Activated T-helper 1 cell treated with anti-CD3 and anti-CD28 coated beads, Interleukin-2, amount 50 U/mL, for 16 hours (primary cell): ENCODE data around the gene ANKRD30A.
"Not testable (repeated sequence)": the region's sequence is repeated elsewhere in the genome, so short reads cannot be mapped to it uniquely, and the experiment has no call there.

Source experiments
- DNase-seq, 2 donors: peaks; one replicate each; pipeline ENCODE4 v3.0.0-alpha.2; 2020; ENCODE audit warnings: low read depth in 1 of 2, low spot score in 1 of 2

The ANKRD30A gene

DNA sequence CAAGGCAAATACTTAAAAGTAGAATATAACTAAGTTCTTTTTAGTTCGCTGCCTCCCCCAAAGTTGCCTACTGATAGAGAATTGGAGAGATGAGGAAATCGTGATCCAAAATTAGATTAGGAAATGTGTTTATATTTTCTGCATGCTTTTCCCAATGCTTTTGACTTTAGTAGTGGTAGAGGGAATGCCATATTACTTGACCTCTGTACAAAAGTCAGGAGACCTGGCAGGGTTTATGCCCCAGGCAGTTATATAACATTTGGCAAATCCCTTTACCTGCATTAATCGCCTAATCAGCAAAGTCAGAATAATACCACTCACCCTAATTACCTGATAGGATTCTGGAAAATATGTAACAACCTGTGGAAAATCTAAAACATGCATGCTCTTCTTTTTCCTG is 142.9 kb downstream of the ANKRD30A start:
- DNase-seq: no peak

DNA sequence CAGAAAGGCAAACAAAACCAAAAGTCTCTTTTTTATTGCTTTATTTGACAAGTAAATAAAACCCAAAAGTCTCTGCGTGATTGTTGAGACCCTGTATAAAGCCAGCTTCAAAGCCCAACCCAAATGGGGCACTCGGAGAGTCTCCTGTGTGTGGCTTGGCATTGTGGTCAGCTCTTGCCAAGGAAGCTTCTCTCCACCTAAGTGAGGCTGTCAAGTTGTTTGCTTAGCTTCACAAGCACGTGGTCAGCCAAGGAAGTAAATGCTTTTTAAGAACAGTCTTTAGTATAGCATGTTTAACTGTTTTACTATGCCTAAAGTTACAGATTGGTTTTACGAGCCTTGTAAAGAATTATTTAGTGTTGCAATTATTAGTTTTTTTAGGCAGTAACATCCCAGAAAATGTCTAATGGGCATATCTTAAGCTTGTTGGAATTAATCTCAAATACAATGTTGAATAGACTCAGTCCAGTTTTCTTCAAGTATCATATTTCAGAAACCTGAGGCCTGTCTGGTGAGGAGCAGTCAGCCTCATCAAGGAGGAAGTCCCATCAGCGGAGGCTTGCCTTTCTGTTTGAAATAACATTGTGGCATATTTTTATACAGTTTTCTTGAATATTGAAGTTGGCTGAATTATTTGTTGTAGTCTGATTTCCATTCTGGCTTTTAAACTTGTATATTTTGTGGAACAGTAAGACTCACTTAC is 144.3 kb downstream of the ANKRD30A start:
- DNase-seq: no peak

DNA sequence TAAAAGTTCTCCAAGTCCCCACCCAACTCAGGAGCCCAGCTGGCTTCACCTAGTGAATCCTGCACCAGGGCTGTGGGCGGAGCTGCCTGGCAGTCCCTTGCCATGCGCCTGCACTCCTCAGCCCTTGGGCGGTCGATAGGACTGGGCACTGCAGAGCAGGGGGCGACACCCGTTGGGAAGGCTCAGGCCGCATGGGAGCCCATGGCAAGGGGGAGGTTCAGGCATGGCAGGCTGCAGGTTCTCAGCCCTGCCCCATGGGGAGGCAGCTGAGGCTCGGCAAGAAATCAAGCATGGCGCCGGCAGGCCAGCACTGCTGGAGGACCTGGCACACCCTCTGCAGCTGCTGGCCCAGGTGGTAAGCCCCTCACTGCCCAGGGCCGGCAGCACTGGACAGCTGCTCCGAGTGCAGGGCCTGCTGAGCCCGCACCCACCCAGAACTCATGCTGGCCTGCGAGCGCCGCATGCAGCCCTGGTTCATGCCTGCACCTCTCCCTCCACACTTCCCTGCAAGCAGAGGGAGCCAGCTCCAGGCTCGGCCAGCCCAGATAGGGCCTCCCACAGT is 149.9 kb downstream of the ANKRD30A start:
- DNase-seq: no peak

DNA sequence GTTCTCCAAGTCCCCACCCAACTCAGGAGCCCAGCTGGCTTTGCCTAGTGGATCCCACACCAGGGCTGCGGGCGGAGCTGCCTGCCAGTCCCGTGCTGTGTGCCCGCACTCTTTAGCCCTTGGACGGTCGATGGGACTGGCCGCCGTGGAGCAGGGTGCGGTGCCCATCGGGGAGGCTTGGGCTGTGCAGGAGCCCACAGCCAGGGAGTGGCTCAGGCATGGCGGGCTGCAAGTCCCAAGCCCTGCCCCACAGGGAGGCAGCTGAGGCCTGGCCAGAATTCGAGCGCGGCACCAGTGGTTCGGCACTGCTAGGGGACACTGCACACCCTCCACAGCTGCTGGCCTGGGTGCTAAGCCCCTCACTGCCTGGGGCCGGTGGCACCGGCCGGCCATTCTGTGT is 159.7 kb downstream of the ANKRD30A start:
- no peak for DNase-seq

DNA sequence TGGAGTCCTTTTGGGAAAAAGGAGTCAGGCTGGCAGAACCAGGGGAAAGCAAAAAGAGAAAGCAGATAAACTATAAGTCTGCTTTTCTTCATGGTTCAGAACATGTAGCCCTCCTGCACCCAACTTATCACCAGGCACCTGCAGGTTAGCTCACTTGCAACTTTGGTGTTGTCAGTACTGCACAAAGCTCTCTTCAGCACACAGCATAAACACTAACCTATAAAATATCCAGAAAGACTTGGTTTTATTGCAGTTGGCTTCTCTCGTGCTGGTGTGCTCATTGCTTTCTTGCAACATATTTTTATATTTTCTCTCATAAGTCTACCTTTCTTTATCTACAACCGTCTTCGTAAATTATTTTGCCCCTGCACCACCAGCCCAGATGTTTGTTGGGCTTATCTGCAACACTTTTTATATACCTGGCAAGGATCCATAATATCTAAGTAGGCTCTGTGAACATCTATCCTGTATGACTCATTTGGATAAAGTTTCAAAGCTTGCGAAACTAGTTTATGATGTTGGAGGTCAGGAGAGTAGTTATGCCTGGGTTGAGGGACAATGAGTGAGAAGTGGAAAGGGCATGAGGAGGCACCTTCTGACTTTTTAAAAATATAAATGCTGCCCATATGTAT is 164.6 kb downstream of the ANKRD30A start:
- DNase-seq: no peak

DNA sequence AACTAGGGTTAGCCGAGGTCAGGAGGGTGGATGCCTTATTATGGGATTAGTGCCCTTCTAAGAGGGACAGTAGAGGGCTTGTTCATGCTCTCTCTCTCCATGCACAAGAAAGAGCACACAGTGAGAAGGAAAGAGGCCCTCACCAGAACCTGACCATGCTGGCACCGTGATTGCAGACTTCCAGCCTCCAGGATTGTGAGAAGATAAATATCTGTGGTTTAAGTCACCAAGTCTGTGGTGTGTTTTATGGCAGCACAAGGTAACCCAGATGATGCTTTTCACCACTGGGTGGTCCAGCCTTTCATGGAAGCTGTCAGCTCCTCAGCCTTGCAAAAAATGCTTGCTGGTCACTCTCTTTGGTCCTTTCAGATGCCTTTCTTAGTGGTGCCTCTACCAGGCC is 175.9 kb downstream of the ANKRD30A start:
- no peak for DNase-seq

DNA sequence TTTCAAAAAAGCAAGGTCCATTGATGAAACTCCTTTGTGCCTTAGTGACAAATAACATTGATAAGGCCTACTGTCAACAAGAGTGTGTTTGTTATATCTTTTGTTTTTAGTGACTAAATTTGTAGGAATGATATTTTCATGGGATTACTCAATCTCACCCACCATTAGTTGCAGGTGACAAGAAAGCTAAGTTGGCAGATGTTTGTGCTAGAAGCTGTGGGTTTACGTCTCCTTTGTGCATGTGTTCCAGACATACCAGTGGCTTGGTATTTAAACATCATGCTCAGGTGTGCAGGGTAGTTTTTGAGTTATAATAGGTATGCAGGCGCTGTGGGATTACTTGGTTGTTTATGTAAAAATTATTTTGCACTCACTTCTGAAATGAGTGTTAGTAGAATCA is 178.6 kb downstream of the ANKRD30A start:
- DNase-seq: no peak

DNA sequence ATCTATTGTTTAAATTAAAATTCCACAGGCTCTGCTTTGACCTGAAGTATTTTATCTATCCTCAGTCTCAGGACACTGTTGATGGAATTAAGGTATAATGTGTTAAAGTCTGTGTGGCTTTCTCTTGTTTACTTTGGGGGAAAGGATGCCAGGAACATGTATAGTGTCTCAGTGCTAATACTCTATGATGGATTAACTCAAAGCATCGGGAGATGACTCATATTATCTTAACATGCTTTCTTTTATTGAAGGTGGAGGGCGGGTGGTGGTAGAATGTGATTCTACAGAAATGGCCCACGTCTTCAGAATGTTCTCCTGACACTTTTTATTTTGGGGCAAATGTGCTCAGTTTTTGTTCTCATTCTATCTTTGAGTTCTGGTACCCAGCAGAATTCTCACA is 189.0 kb downstream of the ANKRD30A start:
- no peak for DNase-seq

DNA sequence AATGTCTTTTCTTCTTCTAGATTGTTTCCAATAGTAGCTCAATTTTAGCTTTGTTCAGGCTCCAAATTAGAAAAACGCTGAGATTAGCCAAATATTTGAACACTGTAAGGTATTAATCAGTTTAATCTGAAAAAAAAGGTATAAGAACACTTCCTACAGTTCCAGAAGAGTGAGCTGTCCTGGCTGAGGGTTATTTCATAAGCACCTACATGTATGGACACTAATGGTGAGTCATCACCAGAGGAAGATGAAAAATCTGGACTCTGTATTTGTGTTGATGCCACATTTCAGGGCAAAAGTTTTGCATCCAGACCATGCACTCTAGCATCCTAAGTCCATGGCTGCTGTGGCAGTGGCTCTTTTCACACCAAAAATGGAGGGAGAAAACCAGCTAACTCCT is 189.5 kb downstream of the ANKRD30A start:
- DNase-seq: no peak

DNA sequence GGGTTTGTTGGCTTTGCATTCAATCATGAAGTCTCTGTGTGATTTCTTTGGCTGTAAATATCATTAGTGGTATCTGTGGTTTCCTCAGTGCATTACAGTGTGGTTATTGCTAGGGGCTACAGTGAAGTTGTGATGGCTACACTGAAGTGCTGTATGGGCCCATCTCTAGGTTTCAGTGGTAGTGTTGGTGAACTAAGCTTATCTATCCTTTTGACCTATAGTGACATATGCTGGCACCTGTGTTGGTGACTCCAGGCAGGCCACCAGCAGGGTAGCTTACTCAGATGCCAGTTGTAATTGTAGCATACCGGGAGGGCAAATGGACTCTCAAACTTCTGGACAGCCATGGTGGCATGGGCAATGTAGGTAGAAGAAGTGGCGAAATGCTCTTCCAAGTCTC is 219.0 kb downstream of the ANKRD30A start:
- DNase-seq: no peak

DNA sequence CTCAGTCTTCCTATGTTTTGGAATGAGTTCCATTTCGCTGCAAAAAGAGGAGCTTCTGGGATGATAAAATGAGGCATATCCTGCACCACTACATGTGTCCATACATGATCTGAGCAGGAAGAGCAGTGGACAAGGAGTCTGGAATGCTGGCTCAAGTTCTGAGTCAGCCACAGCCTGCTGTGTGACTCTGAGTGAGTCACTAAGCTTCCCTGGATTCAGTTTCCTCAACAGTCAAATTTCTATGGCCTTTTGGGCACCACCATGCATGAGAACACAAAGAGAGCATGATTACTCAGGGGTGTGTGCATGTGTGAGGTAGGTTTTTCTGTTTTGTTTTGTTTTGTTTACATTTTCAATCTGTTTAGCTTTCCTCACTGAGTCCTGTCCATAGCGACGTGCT is 254.6 kb downstream of the ANKRD30A start:
- DNase-seq: no peak

DNA sequence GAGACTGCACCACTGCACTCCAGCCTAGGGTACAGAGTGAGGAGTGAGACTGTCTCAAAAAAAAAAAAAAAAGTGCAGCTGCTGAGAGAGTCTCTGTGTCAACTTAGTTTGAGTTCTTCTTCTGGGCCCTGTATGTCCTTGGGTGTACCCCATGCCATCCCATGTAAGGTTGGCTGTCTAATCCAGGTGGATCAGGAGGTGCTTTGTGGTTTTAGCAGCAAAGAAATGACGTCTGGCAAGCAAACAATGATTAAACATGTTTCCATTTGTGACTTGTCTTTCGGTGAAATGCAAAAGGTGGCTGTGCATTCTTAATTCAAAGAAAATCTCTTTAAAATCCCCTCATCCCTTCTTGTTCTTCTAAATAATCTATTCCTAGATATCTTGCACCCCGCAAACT is 255.9 kb downstream of the ANKRD30A start:
- no peak for DNase-seq

DNA sequence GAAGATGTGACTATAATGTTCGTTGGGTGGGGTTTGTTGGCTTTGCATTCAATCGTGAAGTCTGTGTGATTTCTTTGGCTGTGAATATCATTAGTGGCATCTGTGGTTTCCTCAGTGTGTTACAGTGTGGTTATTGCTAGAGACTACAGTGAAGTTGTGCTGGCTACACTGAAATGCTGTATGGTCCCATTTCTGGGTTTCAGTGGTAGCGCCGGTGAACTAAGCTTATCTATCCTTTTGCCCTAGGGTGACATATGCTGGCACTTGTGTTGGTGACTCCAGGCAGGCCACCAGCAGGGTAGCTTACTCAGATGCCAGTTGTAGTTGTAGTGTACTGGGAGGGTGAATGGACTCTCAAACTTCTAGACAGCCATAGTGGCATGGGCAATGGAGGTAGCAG is 259.5 kb downstream of the ANKRD30A start:
- DNase-seq: no peak

DNA sequence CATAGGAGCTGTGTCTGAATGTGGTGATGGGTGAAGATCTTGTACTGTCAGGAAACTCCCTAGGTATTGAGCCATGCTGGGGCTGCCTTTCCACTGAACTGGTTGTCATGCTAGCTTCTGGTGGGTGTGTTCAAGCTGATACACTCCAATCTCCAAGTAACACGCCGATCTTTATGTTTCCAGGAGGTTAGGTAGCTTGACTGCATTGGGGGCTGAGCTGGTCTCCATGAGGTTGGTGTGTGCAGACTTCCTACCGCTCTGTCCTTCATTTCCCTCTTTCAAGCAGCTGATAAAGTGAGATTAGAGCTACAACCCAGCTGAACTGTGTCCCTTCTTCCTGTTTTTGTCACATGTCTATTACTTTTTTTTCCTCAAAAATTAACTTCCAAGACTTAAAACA is 265.5 kb downstream of the ANKRD30A start:
- DNase-seq: no peak

DNA sequence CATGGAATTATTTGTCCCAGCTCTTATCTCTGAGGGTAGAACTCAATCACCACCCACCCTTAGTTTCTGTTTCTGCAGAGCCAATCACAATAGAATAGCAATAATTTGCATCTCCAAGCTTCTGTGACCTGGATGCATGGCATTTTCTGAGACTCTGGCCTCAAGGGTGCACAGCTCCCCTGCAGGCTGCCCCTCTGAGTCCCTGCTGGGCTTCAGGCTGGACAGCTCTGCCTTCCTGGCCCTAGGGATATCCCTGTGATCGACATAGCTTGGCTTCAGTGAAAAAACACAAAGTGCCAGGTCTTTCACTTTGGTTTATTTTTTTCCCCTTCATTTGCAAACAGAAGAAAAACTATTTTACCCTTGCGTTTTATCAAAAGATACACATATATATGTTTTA is 275.4 kb downstream of the ANKRD30A start:
- not testable (repeated sequence) for DNase-seq

DNA sequence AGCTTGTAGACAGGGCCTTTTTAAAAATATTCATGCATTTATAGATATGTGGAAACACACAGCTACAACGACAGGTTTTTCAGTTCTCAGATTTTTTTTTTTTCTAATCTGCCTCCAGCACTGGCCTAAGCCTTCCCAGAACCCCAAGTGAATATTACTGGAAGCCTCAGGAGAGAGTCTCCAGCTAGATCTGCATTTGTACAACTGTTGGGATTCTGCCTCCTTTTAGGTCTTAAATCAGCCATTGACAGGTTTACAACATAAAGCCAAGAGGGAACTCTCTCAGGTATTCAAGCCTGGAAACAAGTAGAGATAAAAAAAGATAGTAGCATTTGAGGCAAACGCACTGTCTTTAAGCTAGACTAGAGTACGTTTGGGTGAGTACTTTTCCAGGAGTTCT is 275.8 kb downstream of the ANKRD30A start:
- no peak for DNase-seq

DNA sequence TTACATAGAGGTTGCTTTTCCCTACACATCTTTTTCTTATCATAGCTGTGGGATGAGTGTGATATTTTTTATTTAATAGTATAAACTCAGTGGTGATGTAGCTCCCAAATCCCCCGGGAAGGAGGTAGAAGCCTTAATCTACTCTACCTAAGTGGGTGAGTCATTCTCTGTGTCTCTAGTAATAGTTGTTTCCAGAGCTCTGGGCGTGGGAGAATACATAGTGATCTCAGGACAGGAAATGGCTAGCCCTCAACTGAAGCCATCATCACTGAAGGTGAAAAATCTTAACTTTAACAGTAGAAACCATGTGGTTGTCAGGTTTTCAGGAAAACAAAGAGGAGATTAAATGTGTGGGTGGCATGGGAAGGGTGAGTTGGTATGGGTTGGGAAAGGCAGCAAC is 278.4 kb downstream of the ANKRD30A start:
- no peak for DNase-seq
